Colon (tissue), 2 donors: ENCODE data around the gene MTARC2.
"Not testable (repeated sequence)": the region's sequence is repeated elsewhere in the genome, so short reads cannot be mapped to it uniquely, and the experiment has no call there.

Experiments
- FAIRE-seq: peaks from 2 replicates; lab custom pipeline; 2012; peaks lifted over from hg19 to GRCh38; lab: Jason Lieb, UNC
- donor health status: control.
- donor health status: control.

MTARC2 gene

DNA sequence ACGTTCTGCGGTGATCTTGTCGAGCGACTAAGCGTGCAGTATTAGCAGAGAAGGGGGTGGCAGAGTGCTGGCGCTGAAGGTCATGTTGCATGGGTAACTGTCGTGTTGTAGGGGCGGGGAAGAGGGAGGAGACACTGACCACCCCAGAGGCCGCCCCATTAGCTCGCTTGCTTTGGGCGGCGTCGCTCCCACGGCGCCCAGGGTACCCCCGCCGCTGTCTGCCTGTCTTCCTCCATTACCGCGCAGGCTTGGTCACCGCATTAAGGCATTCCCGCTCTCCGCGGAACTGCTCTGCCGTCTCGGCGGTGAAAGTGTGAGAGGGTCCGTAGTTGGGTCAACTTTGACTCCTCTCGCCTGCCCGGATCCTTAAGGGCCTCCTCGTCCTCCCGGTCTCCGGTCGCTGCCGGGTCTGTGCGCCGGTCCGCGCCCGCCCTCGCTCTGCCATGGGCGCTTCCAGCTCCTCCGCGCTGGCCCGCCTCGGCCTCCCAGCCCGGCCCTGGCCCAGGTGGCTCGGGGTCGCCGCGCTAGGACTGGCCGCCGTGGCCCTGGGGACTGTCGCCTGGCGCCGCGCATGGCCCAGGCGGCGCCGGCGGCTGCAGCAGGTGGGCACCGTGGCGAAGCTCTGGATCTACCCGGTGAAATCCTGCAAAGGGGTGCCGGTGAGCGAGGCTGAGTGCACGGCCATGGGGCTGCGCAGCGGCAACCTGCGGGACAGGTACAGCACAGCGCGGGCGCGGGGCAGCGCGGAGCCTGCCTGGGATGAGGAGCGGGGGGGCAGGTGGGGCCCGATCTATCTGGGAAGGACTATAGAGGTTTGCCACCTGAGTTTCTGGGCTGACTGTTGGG lies at the start of gene MTARC2:
MTARC2 (plus strand) TSS at position 234 of the 846 bp plus-strand sequence; CDS start at position 444, 210 bp downstream.
- FAIRE-seq: no peak

DNA sequence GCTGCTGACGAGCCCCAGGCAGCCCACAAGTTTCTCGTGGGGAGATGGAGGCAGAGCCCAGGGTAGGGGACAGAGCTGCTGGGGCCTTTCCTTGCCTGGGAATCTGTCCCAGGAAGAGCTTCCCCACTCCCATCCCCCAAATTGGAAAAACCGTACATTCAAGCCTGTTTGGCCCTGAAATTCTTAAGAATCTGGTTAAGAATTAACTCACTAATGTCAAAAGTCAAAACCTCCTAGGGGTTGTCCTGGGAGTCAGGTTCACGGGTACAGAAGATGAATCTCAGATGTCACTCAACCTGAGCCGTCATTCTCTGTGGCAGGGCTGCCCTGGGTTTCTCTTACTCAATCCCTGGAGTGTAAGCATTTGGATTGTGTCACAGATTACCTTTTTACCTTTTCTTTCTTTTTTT lies 49.5 kb upstream of the MTARC2 start:
- no peak for FAIRE-seq

DNA sequence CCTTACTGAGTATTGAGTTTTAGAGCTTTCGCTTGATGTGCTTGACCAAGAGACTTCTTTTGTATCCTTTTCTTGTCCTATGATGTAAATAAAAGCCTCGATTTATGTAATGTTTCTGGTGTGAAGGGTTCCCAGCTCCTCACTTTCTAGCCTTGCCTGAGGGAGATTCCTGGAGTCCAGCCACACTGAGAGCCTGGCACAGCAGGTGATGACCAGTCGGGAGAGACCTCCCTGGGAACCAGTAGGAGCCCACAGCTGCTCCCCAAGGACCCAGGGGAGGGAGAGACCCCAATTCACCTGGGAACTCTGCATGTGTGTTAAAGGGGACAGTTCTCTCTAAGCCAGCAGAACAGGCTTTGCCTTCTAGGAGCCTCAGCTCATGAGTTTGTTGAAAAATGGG lies 49.1 kb upstream of the MTARC2 start:
- FAIRE-seq: no peak

DNA sequence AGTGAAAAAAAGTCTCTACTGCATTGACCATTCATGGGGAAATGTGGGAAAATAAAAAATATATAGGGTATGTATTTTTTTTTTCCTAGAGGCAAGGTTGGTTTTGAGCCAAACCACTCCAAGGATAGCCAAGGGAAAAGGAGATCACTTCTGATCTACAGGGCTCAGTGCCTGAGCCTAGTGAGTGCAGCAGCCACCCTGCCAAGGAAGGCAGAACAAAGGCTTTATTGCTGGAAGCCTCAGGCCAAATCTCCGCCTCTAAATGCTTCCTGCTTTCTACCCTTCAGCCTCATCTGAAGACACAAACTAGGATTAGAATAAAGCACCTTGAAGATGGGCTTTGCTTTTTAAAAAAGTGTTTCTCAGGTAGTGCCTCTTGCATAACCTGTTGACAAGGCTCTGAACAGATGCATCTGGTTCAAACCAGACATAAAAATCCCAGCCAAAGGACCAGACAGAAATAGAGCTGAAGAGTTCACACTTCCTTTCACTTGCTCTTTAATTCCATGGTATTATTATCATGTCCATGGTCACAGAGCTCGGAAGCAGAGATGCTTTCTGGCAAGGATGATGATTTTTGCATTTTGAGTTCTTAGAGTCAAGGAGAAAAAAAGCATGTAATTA lies 47.5 kb upstream of the MTARC2 start:
- FAIRE-seq: no peak

DNA sequence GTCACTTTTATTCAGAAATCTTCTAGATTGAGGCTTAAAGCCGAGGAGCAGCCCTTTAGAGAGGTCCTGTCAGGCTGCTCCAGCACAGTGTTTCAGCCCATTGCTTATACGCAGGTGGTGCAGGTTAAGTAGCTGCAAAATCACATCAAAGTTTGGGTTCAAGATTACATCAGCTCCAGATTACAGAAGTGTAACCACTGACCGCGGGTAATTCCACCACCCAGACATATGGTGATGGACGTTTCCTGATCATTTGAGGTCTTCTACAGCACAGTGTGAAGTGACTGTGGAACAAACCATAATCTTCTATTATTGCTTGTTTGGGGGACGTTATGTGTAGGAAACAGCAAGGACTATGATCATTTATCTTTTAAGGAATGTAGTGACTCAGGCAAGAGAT lies 46.1 kb upstream of the MTARC2 start:
- FAIRE-seq: no peak

DNA sequence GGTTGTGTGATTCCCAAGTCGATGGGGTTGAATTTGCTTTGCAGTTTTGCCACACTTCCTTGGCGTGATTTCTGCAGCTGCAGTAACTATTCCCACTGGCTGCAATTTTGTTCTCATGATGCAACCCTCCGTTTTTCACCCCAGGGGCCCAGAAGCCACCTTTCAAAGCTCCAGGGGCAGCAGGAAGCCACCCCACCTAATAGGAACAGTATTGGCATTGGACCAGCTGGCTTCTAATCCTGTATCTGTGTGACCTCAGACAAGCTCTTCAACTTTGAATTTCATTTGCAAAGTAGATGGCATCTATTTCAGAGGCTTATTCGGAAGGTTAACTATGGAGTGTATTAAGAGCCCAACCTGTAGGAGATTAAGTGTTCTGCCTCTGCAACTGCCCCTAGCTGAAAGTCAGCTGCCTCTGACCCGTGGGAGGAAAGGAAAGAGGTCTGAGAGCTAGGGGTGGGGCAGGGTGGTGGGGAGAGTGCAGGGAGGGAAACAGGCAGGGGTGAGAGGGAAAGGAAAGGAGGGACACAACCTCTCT lies 45.3 kb upstream of the MTARC2 start:
- no peak for FAIRE-seq

DNA sequence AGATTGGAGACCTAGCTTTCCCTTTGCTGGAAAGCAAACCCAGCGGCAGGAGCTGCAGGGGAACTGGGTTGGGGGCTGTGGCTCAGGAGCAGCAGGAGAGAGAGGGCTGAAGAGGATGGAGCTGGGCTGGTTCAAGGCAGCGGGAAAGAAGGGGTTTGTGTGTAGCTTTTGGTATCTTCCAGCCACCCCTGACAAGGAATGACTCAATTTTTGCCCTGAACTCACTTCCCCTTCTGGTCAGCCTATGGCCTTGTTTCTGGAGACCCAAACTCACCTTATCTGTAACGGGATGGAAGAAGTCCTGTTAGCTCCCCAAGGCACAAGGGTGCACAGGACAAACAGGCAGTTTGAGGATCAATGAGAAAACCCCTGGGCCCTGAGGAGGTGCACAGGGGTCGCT lies 44.8 kb upstream of the MTARC2 start:
- FAIRE-seq: no peak

DNA sequence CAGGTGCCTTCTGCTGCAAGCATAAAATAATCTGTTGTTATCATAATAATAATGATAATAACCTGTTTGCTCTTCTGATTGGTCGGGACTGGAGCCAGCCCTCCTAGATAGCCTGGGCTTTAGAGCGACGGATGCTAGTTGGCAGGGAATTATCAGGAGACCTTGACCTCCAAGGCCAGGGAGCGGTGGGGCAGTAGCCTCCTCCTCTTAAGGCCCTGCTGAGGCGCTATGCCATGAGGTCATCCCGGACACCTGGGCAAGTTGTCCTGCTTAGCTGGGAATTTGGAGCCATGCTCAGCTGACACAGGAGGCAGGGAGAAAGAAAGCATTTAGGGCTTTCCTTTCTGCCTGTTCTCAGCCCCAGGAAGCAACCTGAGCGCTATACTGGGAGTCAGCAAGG lies 42.3 kb upstream of the MTARC2 start:
- FAIRE-seq: no peak

DNA sequence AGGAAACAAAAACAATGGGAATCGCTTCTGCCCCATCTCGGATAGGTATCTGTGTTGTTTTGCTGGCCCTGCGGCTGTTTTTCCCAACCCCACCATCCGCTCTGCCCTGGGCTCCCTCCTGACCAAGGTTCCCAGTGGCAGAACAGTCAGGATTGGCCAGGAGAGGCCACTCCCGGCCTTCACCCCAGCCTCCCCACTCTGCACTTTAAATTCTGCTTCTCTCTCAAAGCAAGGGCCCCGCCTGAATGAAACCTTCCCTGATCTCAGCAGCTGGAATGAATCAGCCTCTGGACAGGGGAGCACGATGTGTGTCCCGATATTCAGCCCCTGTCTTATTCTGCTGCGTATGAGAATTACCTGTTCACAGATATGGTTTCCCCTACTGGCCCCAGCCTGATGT lies 41.6 kb upstream of the MTARC2 start:
- no peak for FAIRE-seq

DNA sequence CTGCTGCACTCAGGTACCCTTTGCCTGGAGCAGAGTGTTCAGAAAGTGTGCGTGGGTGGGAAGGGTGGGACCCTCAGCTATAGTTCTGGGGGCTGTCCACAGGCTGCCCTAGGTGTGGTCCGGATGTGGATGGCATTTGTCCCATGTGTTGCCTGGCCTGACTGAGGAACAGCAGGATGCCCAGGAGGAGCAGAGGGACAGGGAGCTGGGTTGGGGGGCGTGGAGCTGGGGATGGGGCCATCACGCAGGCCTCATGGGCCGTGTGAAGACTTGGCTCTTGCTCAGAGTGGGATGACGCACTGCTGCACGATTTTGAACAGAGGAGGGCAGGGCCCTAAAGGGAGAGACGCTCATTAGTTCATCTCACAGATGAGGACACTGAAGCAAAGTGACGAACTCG lies 41.0 kb upstream of the MTARC2 start:
- no peak for FAIRE-seq

DNA sequence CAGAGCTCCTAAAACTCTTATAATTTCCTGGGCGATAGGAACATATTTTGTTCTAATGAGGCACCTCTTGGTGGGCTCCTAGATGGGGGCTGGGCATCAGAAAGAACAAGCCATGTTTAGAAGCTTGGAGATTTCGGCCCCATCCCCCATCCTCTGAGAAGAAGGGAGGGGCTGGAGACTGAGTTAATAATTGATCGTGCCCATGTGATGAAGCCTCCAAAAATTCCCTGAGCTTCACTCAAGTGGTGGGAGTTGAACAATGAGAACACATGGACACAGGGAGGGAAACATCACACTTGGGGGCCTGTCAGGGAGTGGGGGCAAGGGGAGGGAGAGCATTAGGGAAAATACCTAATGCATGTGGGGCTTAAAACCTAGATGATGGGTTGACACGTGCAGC lies 39.9 kb upstream of the MTARC2 start:
- FAIRE-seq: no peak

DNA sequence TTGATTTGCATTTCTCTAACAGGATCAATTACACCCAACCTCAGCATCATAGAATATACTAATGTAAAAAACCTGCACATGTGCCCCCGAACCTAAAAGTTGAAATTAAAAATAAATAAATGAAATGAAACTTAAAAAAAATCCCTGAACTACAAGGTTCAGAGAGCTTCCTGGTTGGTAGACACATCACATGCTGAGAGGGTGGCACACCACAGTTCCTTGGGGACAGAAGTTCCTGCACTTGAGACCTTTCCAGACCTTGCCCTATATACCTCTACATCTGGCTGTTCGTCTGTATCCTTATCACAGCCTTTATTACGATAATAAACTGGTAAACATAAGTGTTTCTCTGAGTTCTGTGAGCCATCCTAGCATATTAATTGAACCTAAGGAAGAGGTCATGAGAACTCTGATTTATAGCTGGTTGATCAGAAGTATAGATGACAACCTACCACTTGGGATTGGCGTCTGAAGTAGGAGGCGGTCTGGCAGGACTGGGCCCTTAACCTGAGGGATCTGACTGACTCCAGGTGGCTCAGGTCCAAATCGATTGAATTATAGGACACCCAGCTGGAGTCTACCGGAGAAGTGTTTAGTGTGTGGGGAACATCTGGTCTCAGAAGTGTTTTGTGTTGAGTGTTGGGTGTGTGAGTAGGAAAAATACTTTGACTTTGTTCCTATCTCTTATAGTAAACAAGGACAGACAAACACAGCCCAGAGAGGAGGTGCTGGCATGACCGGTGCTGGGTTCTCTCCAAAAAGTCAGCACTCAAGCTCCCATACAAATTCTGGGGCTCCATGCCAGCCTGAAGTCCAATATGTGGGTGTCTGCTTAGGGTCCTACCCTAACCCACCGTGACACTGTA lies 39.0 kb upstream of the MTARC2 start:
- FAIRE-seq: peak; percentile 21

DNA sequence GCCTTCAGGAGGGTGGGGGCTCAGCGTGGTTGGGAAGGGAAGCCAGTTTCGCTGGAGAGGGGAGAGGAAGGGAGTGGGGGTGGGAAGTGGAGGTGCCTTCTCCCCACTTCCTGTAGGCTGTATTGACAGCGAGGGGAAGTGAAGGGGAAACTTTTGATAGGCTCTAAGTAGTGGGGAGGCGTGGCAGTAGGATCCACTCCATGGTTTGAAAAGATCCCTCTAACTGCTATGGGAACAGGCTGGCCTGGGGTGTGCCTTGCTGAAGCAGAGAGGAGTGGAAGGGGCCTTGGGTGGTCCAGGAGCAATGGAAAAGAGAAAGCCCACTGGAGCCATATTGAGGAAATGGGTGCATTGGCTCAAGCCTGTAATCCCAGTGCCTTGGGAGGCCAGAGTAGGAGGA lies 37.8 kb upstream of the MTARC2 start:
- no peak for FAIRE-seq

DNA sequence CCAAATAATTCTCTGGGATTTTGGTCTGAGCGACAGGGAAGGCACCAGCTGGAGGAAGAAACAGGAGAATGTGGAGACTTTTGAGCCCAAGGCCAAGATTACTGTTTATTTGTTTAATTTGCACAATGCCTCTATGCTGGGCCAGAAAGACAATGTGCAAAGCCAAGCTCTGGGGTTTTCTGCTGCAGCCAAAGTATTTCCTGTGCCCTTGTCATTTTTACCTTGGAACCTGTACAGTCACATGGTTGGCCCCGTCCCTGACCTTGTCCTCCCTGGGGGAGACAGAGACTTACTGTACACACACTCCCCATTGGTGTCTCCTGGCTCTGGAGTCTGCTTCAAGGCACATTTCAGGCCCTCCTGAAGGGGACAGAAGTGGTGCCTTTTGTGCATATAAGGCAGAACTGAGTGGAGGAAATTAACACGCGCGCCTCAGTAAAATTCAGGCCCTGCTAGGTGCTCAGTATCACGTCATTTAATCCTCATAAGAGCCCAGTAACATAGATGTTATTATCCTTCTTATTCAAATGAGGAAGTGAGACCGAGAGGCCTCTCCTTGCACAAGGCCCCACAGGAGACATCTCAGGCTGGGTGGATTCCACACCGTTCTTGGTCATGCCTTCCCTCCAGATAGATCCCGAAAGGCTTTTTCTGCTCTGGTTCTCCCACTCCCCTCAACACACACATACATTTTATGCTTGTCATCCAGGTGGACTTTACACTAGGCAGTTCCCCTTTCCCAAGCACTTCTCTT lies 36.9 kb upstream of the MTARC2 start:
- FAIRE-seq: no peak

DNA sequence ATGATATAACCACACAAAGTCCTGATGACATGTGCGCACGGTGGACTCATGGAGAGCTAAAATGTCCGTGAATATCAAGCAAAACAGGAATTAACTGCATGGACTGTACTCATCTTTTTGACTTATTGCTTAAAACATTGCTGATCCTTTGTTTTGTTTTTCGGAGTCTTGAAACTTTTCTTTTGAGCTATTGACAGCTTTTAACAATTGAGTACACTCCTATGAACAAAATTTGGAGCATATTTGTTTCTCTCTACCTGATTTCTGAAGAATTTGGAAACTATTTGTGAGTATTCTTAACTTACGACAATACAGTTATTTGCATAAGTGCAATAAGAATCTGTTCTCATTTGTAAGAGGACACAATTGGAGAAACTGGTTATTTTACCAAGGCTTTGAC lies 32.1 kb upstream of the MTARC2 start:
- FAIRE-seq: not testable (repeated sequence)

DNA sequence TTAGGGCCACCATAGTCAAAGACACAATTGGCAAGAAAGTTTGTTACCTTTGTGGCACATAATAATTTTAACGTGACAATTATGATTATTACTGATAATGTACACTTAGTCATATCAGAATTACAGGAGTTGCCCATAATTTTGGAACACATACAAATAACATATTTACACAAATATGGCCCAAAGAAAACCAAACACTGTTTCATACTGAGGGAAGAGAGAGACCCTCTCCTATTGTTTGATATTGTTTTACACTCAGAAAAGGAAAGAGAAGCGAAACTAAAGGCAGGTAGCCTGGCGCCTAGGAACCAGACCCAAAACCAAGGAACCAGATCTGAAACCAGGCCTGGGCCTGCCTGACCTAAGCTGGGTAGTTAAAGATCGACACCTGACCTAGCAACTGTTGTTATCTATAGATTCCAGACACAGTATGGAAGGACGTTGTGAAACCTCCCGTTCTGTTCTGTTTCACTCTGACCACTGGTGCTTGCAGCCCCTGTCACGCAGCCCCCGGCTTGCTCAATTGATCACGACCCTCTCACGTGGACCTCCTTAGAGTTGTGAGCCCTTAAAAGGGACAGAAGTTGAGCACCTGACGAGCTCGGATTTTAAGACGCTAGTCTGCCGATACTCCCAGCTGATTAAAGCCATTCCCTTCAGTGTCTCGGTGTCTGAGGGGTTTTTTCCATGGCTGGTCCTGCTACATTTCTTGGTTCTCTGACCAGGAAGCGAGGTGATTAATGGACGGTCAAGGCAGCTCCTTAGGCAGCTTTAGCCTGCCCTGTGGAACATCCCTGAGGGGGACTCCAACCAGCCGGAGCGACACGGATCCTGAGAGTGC lies 30.1 kb upstream of the MTARC2 start:
- FAIRE-seq: no peak

DNA sequence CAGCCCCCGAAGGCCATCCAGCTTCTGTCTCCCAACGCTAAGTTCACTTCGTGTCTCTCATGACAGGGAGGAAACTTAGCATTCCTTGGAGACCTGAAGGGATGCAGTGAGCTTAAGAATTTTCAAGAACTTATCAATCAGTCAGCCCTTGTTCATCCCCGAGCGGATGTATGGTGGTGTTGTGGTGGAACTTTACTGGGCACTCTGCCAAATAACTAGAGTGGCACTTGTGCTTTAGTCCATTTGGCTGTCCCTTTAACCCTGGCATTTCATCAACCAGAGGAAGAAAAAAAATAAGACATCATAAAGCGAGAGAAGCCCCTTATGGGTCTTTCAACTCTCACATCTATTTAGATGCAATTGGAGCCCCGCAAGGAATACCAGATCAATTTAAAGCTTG lies 26.9 kb upstream of the MTARC2 start:
- not testable (repeated sequence) for FAIRE-seq

DNA sequence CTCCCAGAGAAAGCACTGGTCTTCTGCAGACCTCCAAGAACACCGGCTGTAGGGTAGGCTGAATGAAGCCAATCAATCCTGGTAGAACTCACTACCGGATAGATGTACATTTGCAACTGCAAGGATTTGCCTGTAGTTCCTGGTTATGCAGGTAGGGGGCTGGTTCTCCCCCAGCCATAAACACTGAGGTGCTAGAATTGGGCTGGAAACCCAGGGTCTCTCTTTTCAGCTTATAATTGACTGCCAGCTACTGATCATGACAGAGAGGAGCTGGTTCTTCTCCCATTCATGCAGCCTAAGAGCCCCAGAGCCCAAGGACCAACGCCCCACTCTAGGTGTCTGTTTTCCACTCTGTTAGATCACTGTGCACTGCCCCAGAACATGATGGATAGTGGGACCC lies 21.5 kb upstream of the MTARC2 start:
- FAIRE-seq: no peak

DNA sequence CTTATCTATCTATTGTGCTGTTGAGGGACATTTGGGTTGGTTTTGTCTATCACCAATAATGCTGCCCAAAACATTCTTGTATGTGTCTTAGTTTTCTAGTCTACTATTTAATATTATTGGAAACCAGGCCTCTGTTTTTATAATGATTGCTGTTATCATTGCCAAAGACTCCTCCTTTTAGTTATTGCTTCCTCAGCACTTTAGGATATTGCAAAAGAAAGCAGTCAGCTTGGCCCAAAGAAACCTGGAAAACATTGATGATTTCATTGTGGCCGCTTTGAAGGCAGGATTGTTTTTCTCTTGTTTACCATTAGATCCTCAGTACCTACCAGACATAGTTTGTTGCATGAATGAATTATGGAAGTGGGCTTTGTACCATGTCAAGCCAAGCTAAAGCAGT lies 20.6 kb upstream of the MTARC2 start:
- FAIRE-seq: no peak

DNA sequence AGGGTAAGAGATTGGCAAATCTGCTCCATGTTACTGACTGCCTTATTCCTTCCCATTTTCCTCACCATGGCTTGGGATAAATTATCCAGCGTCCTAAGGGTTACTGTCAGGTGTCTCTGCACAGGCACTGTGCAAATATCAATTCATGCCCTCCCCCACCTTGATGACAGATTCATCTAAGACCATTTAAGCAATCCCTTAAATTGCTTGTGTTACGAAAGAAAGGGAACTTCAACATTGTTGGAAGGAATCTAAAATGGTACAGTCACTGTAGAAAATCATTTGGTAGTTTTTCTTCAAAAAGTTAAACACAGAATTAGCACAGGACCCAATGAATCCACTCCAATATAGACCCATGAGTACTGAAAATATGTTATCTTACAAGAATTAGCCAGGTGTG lies 17.6 kb upstream of the MTARC2 start:
- FAIRE-seq: no peak

DNA sequence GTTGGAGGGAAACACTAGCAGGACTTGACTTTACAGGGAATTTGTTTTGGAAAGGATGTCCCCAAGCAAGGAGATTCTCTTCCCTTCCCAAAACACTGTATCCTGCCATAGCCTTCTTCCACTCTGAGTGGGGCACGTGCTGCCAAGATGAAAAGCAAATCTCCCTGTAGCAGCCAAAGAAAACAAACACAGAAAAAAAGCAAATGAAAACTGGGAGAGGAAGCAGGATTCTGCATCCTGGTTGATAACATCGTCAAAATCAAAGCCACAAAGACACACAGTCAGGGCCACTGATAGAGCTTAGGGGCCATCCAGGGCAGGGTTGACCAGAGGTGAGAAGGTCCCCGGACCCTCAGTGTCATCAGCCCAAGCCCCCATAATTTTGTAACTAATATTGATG lies 16.0 kb upstream of the MTARC2 start:
- no peak for FAIRE-seq
